WERI-Rb-1 (cell line): ENCODE measurements around the gene NAA20.
"Not testable (repeated sequence)": the region's sequence is repeated elsewhere in the genome, so short reads cannot be mapped to it uniquely, and the experiment has no call there.

Experiments used
- DNase-seq: peaks from one replicate; pipeline ENCODE4 v3.0.0-alpha.2; 2020
- H3K27ac ChIP-seq: fragments of 250-450 bp; sonication (Bioruptor Pico); 2 replicates; pipeline ENCODE4 v1.5.1; 2020; ENCODE audit warnings: mild to moderate bottlenecking, moderate library complexity
- H3K27me3 ChIP-seq: fragments of 250-450 bp; sonication (Bioruptor Pico); 2 replicates; pipeline ENCODE4 v1.5.1; 2021; ENCODE audit warnings: mild to moderate bottlenecking, low read depth, moderate library complexity; ENCODE audit not compliant: insufficient read depth, severe bottlenecking
- H3K36me3 ChIP-seq: fragments of 250-450 bp; sonication (Bioruptor Pico); 2 replicates; pipeline ENCODE4 v1.5.1; 2020; ENCODE audit warnings: mild to moderate bottlenecking, moderate library complexity
- H3K4me3 ChIP-seq: 2 replicates; pipeline ENCODE4 v1.5.1; 2011; ENCODE audit warnings: low read depth, mild to moderate bottlenecking, control low read depth, low read length
- H3K9me3 ChIP-seq: fragments of 250-450 bp; sonication (Bioruptor Pico); 2 replicates; pipeline ENCODE4 v1.5.1; 2021; ENCODE audit warnings: mild to moderate bottlenecking, moderate library complexity; ENCODE audit not compliant: severe bottlenecking
- TF ChIP-seq, protein P1 (sequence below): IDR thresholded peaks from 2 replicates; pipeline ENCODE4 v1.5.1; 2011; ENCODE audit warnings: low read depth, mild to moderate bottlenecking, control low read depth, inconsistent platforms, low read length

Gene NAA20

DNA sequence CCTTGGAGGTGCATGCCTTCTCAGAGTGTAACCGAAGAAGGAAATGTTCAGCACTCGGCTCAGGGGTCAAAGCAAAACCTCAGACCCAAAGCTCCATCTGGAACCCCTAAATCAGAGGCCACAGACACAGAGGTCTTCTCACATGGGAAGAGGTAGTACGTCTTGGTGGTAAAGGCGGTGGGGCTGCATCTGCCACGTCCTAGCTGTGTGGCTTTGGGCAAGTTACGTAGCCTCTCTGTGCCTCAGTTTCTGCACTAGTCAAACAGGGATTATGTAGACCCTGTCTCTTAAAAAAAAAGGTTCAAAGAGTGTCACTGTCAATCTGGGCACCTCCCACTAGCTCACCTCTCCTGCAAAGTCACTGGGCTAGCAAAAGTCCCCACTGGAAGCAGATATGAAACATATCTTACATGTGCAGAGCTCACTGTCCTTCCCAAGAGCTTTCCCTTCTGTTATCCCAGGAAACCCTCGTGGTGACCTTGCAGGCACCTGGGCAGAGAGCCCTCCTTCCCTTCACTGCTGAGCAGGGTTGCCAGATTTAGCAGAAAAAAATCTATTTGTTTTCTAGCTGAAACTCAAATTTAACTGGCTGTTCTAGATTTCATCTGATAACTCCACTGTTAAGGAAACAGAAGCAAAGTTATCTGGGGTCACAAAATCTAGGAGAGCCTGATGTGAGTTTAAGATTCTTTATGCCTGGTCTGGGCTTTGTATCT is 18.0 kb upstream of the NAA20 start:
- DNase-seq, result no peak
- Histone ChIP-seq H3K4me3 (no peak overlapping the region), H3K27ac (no peak overlapping the region), H3K9me3 (no peaks in the 10 kb centered on the region), H3K36me3 (no peaks in the 10 kb centered on the region), H3K27me3 (no peaks in the 10 kb centered on the region)
- TF ChIP-seq, protein P1, sequence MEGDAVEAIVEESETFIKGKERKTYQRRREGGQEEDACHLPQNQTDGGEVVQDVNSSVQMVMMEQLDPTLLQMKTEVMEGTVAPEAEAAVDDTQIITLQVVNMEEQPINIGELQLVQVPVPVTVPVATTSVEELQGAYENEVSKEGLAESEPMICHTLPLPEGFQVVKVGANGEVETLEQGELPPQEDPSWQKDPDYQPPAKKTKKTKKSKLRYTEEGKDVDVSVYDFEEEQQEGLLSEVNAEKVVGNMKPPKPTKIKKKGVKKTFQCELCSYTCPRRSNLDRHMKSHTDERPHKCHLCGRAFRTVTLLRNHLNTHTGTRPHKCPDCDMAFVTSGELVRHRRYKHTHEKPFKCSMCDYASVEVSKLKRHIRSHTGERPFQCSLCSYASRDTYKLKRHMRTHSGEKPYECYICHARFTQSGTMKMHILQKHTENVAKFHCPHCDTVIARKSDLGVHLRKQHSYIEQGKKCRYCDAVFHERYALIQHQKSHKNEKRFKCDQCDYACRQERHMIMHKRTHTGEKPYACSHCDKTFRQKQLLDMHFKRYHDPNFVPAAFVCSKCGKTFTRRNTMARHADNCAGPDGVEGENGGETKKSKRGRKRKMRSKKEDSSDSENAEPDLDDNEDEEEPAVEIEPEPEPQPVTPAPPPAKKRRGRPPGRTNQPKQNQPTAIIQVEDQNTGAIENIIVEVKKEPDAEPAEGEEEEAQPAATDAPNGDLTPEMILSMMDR, result no peak

DNA sequence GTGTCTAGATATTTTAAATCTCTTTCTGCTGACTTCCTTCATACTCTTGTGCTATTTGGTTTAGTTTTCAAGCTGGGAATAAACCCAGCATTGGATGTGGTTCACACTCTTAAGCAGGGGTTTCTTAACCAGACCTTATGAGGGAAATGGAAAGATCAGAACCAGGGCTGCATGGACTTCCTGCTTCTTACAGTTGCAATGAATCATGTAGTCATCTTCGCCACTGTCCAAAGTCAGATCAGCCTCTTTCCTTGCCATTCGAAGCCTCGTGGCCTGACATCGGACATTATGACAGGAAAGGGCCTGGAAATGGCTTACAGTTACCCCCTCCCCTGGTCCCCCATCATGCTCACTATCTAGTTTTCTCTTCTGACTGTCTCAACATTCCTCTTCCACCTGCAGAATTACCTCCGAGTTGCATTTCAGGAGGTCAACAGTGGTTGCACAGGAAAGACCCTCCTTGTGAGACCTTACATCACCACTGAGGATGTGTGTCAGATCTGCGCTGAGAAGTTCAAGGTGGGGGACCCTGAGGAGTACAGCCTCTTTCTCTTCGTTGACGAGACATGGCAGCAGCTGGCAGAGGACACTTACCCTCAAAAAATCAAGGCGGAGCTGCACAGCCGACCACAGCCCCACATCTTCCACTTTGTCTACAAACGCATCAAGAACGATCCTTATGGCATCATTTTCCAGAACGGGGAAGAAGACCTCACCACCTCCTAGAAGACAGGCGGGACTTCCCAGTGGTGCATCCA is 16.8 kb upstream of the NAA20 start:
- Histone ChIP-seq H3K4me3 (no peak overlapping the region), H3K36me3 (no peaks in the 10 kb centered on the region), H3K27me3 (no peaks in the 10 kb centered on the region), H3K27ac (no peak overlapping the region), H3K9me3 (no peaks in the 10 kb centered on the region)
- TF ChIP-seq, protein P1, result no peak
- DNase-seq, result no peak

DNA sequence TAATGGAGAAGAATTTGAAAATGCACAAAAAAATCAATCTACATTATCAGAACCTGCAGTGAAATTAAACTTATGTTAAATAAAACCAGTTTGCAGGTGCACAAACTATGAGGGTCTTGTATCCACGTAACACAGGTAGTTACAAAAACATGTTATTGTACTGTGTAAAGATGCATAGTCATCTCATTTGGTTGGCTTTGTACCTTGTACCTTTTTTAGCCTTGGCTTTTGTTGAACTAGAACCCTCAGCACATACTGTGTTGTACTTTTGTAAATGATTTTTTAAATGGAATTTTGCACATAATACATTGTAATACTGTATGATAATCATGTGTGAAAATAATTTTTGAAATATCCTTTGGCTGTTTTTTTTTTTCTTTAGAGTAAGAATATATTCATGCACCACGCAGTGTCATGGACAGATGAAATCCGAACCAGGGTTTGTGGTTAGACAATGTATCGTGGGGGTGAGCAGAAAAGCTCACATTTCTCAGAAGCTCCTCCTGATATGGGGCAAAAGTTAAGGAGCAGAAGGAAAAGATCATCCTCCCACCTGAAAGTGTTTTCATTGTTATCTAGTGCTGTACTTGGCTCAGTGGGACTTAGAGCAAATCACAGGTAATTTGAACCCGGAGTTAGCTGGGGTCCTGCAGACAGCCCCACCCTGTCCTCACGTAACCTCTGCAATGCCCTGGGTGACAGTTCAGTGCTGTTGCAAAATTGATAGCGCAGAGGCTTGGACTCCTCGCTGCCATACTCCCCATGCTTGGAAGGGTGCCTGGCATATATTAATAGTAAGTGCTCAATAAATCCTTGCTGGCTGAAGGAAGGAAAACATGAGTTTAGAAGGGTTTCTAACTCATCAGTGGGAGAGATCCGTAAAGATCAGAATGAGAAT is 14.8 kb upstream of the NAA20 start:
- Histone ChIP-seq H3K4me3 (no peak overlapping the region), H3K9me3 (no peaks in the 10 kb centered on the region), H3K36me3 (no peaks in the 10 kb centered on the region), H3K27ac (no peak overlapping the region), H3K27me3 (no peaks in the 10 kb centered on the region)
- TF ChIP-seq, protein P1, result no peak
- no peak for DNase-seq

DNA sequence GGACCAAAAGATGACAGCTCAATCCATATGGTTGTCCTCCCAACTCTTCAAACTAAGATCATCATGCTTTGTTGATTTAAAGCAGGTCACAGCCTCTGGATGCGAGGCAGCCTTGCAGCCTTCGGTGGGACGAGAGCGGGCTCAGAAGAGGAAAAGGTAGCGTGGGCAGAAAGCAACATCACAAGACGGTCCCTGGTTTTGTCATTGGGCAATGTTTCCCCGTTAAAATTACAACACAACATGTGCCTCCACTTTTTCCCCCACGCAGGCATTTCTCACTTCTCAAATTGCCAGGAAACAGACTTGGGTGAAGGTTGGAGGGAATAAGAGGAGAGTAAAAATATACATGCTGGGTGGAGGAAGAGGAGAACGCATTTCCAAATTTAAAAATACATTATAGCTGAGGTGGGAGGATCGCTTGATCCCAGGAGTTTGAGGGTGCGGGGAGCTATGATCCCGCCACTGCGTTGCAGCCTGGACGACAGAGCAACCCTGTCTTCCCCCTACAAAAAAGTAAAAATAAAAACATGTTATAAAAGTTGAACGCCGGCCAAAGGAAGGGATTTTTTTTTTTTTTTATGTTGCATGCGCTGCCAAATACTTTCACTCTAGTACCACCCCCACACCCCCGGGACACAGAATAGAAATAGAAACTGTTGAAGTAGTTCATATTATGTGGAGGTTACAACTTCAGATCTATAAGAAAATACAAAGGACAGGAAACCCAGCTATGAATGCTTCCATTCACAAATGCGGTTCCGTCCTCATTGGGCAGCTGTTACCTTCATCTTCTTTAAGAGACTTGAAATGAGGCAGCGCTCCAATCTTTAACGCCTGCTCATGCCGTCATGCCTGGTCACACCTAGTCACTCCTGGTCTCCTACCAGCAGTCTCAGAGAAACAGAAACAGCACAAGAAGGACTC is 13.9 kb upstream of the NAA20 start:
- no peak for DNase-seq
- no peak overlapping the region for H3K4me3 ChIP-seq
- no peak overlapping the region for H3K27ac ChIP-seq
- H3K27me3 ChIP-seq, result no peaks in the 10 kb centered on the region
- TF ChIP-seq, protein P1, result no peak
- no peaks in the 10 kb centered on the region for H3K9me3 ChIP-seq
- H3K36me3 ChIP-seq, result no peaks in the 10 kb centered on the region

DNA sequence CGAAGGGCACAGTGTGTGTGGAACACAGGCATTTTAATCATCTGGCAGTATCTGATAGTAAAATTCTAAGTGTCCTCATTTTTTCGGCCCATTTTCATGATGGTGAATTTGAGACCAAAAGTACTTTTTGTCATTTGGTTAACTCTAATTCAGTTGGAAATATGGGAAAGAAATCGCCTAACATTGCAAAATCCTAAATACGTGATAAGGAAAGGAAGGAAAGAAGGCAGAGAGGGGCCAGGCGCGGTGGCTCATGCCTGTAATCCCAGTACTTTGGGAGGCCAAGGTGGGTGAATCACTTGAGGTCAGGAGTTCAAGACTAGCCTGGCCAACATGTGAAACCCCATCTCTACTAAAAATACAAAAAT is 13.2 kb upstream of the NAA20 start:
- DNase-seq, H3K27me3 ChIP-seq, H3K4me3 ChIP-seq, H3K36me3 ChIP-seq, H3K9me3 ChIP-seq, H3K27ac ChIP-seq: not testable (repeated sequence)
